Fibroblast of villous mesenchyme (primary cell): Measurements from ENCODE around the gene LKAAEAR1. TPM values are rescaled to one million over a fixed set of nuclear protein-coding genes. Genes with fewer than 3 reads are reported as not detected.

ENCODE experiments used
- DNase-seq: peaks from one replicate; pipeline ENCODE4 v3.0.0-alpha.2; 2010; ENCODE audit warnings: low read depth
- H3K4me3 ChIP-seq: 2 replicates; pipeline ENCODE4 v1.5.1; 2011; ENCODE audit warnings: low read depth, mild to moderate bottlenecking, low read length
- total RNA-seq: library from RNA; depleted of rRNA; stranded (reverse); fragments of >200 nt; gene quantifications from 2 replicates; pipeline ENCODE4 v1.2.3, GENCODE V29; 2012
- TF ChIP-seq, protein P1 (sequence below): IDR thresholded peaks from 2 replicates; pipeline ENCODE4 v1.5.1; 2012; ENCODE audit warnings: low read depth, mild to moderate bottlenecking, low read length; ENCODE audit not compliant: insufficient read depth

LKAAEAR1 gene
- total RNA-seq, 1 donor: not detected

DNA sequence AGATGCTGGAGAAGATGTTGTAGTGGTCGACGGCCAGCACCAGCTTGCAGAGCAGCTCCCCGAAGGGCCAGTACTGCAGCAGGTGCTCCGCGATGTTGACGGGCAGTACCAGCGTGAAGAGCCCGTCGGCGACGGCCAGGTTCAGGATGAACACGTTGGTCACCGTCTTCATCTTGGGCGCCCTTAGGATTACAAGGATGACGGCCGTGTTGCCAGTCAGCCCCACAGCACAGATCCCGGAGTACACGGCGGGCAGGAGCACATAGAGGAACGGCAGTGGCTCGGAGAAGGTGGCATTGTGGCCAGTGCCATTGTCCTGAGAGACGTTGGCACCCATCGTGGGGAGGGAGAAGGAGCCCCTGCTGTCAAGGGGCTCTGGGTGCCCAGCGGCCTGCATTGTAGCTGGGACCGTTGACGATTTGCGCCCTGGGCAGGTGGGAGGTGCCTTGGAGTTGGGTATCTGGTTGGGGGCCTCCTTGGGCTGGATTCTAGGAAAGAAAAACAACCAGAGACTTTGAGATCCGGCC lies 22.3 kb upstream of the LKAAEAR1 start:
- no peak for DNase-seq
- TF ChIP-seq, protein P1, sequence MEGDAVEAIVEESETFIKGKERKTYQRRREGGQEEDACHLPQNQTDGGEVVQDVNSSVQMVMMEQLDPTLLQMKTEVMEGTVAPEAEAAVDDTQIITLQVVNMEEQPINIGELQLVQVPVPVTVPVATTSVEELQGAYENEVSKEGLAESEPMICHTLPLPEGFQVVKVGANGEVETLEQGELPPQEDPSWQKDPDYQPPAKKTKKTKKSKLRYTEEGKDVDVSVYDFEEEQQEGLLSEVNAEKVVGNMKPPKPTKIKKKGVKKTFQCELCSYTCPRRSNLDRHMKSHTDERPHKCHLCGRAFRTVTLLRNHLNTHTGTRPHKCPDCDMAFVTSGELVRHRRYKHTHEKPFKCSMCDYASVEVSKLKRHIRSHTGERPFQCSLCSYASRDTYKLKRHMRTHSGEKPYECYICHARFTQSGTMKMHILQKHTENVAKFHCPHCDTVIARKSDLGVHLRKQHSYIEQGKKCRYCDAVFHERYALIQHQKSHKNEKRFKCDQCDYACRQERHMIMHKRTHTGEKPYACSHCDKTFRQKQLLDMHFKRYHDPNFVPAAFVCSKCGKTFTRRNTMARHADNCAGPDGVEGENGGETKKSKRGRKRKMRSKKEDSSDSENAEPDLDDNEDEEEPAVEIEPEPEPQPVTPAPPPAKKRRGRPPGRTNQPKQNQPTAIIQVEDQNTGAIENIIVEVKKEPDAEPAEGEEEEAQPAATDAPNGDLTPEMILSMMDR: no peak
- no peak overlapping the region for H3K4me3 ChIP-seq

DNA sequence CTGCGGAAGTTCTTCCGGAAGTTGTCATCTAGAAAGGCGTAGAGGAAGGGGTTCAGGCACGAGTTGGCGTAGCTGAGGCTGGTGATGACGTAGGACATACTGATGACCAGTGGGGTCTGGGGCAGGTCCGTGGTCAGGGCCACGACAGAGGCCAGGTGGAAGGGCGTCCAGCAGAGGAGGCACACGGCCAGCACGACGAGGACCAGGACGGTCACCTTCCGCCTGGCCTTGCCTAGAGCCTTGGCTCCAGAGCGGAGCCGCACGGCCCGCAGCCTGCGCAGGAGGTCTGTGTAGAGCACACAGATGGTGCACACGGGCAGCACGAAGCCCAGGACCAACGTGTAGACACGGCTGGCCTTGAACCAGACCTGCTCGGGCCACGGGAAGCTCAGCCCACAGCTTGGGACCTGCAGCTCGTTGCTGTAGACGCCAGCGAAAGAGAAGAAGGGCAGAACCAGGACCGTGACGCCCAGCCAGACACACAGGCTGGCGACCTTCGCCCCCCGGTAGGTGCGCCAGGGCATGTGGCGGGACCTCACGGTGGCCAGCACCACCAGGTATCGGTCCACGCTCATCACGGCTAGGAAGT lies 21.7 kb upstream of the LKAAEAR1 start:
- no peak for DNase-seq
- no peak overlapping the region for H3K4me3 ChIP-seq
- TF ChIP-seq, protein P1: no peak

DNA sequence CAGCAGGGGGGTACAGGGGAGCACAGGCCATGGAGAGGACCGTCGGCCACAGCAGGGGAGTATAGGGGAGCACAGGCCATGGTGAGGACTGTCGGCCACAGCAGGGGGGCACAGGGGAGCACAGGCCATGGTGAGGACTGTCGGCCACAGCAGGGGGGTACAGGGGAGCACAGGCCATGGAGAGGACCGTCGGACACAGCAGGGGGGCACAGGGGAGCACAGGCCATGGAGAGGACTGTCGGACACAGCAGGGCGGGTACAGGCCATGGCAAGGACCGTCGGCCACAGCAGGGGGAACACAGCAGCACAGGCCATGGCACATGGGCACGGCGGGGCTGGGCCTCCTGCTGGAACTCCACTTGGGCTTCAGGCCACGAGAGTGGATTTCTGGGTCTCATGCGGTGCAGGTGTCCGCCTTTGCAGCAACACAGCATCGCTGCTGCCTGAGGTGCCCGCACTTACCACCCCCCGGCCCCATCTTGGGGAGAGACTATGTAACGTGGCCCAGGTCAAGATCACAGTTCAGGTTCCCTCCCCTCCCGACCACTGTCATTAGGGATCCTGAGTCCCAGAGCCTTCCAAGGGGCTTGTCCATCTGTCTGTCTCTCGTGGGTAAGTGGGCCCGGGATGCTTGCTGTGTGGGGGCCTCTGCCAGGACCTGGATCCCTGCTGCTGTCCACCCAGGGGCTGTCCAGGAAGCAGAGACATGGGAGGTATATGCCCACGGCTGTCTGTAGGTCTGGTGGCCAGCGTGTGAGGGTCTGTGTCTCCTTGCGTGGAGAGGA lies 20.7 kb upstream of the LKAAEAR1 start:
- H3K4me3 ChIP-seq: no peak overlapping the region
- TF ChIP-seq, protein P1: no peak
- DNase-seq: no peak

DNA sequence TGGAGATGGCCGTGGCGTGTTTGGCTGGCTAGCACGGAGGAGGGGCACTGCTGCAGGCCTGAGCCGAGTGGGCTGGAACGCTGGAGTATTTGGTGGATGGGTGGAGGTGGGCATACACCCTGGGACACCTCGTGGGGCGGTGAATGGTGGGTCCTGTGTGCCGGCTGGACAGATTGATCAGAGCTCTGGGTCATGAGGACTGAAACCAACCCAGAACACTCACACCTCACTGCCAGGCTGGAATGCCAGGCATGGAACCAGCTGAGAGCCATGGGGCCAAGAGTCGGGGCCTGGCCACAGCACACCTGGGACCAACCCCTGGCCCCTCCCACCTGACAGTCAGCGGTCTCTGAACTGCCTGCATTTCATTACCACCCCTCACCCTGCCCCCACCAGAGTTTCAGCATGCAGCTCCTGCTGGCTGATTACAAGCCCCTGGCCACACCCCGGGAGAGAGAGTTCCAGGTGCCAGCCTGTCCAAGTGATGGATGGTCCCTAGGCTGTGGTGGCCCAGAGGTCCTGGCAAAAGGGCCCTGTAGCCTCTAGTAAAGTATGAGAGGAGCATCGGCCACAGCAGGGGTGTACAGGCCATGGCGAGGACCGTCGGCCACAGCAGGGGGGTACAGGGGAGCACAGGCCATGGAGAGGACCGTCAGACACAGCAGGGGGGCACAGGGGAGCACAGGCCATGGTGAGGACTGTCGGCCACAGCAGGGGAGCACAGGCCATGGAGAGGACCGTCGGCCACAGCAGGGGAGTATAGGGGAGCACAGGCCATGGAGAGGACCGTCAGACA lies 19.9 kb upstream of the LKAAEAR1 start:
- no peak overlapping the region for H3K4me3 ChIP-seq
- TF ChIP-seq, protein P1: no peak
- DNase-seq: no peak

DNA sequence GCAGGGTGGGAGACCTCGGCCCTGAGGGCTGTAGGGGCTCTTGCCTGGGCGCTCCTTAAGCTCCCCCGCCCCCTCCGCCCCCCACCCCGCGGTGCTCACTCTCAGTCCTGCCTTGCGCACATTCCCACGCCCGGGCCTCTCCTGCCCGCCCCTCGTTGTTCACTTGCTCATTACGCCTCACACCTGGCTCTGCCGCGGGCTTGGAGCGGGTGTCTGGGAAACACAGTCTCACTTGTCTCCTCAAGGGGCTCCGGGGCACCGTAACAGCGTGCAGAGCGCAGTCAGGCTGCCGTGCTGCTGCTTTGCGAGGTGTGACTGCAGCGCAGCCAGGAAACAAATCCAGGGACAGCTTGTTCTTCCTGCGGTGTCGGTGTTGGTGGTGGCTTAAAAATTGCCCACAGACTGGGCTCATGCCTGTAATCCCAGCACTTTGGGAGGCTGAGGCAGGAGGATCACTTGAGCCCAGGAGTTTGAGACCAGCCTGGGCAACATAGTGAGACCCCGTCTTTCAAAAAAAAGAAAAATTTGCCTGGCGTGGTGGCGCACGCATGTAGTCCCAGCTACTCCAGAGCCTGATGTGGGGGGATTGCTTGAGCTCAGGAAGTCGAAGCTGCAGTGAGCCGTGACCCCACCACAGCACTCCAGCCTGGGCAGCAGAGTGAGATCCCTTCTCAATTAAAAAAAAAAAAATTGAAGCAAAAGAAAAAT lies 18.6 kb upstream of the LKAAEAR1 start:
- no peak for DNase-seq

More for the DNA sequence above, 18.6 kb upstream of the LKAAEAR1 start:
- TF ChIP-seq, protein P1: no peak
- no peak overlapping the region for H3K4me3 ChIP-seq
